GM19351 (cell line): Measurements from ENCODE around the gene SERTAD1.
A peak's percentile ranks its signal among the peaks of the same experiment; 100 is the strongest.

Source experiments
- ATAC-seq: cut with Tn5 transposase; IDR thresholded peaks from one replicate; pipeline ENCODE4 v1.9.1; 2021; ENCODE audit warnings: mild to moderate bottlenecking, moderate library complexity; ENCODE audit not compliant: unreplicated experiment

Gene SERTAD1

DNA sequence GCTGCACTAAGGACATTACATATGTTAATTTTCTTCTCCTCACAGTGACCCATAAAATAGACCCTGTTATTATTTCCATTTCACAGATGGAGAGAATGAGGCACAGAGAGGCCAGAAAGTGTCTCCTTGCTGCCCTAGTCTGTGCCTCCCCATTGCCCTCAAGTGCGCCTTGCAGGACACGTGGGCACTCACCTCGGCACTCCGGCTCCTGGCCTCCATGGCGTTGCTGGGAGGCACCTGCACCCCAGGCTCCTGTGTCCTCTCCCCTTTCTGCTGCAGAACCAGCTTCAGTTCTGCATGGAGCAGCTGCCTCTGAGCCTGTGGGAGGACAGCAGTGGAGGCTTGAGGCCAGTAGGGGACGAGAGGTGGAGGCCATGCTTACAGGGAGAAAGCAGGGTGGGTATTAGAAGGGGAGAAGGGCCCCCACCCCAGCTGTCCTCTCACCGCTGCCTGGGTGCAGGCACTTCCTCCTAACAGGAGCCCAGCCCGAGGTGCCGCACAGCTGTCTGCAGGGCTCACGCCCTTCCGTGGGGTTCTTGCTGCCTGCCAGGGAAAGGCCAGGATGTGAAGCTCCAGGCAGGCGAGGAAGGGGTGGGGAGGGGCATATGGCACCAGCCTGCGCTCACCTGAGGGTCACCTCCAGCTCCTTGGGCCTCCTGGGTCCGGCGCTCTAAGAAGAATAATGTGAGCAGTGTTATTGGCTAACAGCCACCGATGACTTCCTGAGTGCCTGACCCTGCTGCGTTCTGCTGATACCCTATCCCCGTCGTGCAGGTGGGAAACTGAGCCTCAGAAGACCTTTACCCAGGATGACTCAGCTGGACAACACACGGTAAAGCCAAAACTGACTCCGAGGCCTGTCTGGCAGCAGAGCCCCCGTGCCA is 17.8 kb downstream of the SERTAD1 start:
- no peak for ATAC-seq

GRCh38 chr19:40403262-40403984 is 22.4 kb downstream of the SERTAD1 start:
- peak; percentile 69 for ATAC-seq

DNA sequence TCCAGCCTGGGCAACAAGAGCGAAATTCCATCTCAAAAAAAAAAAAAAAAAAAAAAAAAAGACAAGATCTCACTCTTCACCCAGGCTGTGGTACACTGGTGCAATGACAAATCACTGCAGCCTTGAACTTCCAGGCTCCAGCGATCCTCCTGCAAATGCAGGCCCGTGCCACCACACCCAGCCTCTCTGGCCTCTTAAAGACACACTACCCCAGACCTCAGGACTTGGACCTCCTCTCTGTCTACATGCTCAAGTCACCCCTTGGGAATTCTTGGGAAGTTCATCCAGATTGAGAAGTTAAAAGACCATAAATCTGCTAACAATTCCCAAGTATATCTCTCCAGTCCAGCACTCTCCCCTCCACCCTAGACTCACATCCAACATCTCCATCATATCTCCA is 25.2 kb downstream of the SERTAD1 start:
- ATAC-seq: no peak

DNA sequence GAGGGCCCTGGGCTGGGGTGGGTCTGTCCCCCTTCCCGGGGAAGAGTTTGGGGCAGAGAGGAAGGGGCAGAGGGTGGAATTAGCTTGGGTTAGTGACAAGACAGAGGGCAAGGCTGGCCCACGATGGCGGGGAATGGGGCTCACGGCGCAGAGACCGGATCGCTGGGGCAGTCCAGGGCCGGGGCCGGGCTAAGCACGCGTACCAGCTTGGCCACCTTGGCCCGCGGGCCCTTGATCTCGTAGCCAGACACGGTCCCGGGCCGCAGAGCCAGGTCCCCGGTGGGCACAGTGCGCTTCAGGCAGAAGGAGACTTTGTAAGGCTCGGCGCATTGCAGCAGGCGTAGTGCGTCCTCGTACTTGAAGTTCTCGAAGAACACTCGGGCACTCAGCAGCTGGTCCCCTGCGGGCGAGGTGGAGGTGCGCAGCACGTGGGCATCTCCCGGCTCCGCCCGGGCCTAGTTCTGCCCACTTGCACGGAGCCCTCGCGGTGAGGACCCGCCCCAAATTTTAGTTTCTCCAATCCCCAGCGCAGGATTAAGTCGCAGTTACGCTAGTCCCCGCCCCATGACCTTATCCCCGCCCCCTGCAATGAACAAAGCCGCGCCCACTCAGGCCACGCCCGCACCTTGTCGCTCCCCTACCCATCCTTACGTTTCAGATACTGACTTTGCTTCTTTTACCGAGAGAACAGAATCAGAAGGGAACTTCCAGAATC is 27.2 kb downstream of the SERTAD1 start:
- no peak for ATAC-seq

- ATAC-seq: no peak
Measured at GRCh38 chr19:40397568-40397906, 28.3 kb downstream of the SERTAD1 start.

DNA sequence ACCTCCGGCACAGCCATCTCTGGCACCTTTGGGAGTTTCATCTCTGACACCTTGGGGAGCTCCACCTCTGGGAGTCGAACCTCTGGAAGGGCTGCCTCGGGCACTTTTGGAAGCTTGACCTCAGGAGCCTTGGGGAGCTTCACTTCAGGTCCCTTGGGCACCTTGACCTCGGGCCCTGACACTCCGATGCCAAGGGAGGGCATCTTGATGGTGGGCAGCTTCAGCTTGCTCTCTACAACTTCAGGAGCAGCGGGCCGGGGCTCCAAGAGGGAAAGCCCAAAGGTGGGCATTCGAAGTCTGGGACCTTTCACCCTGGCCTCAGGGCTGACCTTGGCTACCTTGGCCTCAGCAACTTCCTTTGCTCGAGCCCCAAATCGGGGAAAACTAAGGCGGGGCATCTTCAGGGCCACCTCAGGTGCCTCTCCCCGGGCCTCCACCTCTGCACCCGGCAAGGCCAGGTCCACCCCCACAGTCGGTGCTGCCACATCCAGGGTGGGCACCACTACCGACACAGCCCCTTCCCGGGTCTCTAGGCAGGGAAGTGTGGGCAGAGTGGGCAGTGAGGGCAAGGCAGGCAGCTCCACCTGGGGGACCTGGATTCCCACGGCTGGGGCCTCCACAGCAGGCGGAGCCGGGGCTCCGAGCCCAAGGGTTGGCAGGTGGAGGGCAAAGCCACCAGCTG is 28.8 kb downstream of the SERTAD1 start:
- no peak for ATAC-seq

- no peak for ATAC-seq
Measured at GRCh38 chr19:40395956-40396355, 29.8 kb downstream of the SERTAD1 start.

DNA sequence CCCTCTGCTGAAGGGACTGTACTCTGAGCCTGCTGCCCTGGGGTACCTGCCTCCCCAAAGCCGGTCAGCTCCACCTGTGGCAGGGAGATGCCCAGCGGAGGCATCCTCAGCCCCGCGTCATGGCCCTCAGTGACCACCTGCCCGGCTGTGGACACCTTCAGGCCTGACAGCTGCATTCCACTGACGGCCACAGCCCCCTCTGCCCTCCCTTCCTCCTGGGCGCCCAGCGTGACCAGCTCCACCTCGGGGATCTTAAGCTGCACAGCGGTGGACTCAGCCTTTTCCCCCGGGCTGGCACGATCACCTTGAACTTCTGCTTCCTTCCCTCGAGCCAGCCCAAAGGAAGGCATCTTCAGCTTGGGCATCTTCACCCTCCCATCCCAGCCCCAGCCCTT is 31.0 kb downstream of the SERTAD1 start:
- ATAC-seq: no peak

DNA sequence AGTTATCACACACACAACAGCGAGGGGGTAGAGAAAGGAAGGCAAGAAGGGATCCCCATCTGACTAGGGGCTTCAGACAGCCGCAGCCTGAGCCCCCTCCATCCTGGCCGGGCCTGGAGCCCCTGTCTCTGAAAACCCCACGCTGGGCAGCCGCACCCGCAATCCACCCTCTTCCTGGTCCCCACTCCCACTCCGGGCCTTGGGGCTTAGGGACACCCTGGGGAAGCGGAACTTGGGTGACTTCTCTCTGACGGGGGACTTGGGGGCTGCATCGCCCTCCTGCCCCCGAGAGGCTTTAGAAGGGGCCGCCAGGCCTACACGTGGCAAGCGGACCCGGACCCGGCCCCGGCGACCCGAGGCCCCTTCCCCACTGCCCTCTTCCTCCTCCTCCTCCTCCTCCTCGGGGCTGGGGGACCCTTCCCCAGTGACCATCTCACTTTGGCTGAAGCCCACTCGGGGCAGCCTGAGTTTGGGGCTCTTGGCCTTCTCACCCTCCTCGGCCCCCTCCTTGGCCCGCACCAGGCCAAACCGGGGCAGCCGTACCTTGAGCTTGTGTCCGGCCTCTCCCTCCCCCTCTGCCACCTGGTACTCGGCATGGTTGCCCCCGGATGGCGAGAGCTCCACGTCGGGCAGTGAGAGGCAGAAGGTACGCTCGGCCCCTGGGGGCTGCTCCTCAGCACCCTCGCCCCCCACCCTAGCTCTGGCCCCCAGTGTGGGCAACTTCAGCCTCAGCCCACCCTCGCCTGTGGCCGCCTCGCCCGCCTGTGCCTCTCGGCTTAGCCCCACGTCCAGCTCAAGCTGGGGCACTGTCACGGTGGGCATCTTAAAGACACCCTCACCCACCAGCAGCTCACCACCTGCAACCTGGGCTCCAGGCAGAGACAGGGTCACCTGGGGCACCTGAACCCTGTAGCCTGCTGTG is 31.6 kb downstream of the SERTAD1 start:
- no peak for ATAC-seq

DNA sequence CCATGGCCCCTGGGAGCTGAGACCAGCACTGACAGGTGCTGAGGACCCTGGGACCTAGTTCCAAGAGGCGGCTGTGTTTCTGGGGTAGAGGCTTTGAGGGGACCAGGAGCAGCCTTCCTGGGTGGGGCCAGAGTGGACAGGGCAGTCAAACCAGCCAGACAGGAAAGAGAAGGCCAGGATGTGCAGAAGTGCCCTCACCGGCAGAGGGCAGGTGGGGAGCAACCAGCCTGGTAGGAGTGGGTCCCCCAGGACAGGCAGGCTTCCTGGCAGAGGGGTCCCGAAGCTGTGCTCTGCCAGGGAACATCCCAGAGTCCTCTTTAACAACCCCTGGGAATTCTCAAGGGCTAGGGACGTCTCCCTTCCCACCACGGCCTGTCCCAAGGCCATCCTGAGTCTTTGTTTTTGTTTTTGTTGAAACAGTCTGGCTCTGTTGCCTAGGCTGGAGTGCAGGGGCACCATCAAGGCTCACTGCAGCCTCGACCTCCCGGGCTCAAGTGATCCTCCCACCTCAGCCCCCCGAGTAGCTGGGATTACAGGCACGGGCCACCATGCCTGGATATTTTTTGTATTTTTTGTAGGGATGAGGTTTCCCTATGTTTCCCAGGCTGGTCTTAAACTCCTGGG is 32.8 kb downstream of the SERTAD1 start:
- no peak for ATAC-seq

DNA sequence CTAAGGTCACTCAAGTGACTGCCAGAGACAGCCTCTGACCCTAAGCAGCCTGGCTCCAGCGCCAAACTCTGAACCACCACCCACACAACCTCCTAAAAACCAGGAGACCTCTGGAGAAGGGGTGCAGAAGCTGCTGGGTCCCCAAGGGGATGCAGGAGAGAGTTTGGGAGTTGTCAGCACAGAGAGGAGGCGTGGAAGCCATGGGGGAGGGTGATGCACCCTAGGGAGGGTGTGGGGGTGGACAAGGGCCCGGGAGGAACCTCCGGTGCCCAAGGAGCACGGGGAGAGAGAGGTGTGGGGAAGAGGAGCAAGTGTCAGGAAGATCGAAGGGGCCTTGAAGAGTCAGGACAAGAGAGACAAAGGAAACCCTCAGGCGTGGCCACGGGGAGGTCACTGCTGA is 33.7 kb downstream of the SERTAD1 start:
- no peak for ATAC-seq

DNA sequence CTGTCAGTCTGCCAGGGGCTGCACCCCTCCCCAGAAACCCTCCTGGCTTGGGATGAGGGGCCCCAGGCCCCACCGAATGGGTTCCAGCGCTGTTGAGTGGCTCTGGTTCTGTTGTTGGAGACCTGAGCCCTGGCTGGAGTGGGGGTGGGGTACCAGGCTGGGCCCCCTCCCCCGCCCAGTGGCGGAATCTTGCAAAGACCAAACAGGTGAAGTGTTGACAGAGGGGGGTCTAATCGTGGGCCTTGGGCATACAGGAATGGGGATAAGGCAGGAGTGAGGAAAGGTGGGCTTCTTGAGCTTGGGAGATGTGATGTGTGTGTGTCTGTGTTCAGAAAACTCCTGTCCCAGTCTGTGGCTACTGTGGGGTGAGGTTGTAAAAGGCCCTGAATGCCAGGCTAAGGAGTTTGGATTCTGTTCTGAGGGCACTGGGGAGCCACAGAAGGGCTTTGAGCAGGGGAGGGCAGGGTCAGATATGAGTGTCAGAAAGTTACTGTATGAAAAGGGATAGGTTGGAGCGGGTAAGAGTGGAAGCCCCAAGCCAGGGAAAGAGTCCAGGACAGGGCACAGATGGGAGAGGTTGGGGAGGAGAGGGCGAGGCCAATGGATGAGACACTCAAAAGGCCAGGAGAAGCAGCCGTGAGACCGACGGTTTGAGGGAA is 35.6 kb downstream of the SERTAD1 start, which contains the start of gene HIPK4:
Gene HIPK4, minus strand, starts transcription at position 98 of the 659 bp plus-strand sequence. CDS start 279 bp downstream, outside the sequence.
- no peak for ATAC-seq

DNA sequence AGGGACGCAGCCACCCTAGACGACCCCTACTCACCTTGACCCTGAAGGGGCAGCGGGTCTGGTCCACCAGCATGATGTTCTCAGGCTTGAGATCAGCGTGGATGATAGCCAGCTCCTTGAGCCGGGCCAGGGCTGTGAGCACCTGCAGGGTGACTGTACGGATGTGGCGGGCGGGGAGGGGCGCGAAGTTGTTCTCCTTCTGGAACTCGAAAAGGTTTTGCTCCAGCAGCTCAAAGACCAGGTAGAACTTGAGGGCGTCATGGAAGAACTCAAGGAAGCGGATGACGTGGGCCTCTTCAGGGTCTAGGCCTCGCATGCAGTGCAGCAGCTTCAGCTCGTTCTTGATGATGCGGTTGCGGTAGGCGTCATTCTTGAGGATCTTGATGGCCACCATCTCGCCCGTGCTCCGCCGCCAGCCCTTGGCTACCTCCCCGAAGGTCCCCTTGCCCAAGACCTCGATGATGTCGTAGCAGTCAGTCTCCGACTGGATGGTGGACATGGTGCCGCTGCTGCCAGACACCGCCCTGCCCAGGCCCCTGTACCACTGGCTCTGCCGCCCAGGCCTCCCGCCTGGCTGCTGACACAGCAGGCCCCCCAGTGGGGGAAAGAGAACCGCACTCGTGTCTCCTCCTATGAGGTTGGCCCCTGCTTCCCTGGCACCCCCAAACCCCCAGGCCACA is 36.2 kb downstream of the SERTAD1 start:
- ATAC-seq: no peak

- no peak for ATAC-seq
Measured at GRCh38 chr19:40388481-40388880, 37.3 kb downstream of the SERTAD1 start.

DNA sequence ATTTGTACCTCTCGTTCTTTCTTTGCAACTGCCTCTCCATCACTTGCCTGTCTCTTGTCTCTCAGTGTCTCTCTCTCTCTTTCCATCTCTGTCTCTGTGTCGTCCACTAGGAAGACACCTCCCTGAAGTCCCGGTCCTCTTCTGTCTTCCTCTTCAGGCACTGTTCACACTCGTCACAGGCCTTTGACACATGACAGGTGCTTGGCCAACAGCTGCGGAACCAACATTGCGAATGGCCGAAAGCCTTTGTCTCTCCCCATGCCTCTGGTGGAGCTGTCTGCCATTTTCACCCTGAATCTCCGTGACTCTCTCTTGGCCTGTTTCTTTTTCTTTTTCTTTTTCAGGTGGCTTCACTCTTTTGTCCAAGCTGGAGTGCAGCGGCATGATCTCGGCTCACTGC is 38.6 kb downstream of the SERTAD1 start:
- no peak for ATAC-seq

DNA sequence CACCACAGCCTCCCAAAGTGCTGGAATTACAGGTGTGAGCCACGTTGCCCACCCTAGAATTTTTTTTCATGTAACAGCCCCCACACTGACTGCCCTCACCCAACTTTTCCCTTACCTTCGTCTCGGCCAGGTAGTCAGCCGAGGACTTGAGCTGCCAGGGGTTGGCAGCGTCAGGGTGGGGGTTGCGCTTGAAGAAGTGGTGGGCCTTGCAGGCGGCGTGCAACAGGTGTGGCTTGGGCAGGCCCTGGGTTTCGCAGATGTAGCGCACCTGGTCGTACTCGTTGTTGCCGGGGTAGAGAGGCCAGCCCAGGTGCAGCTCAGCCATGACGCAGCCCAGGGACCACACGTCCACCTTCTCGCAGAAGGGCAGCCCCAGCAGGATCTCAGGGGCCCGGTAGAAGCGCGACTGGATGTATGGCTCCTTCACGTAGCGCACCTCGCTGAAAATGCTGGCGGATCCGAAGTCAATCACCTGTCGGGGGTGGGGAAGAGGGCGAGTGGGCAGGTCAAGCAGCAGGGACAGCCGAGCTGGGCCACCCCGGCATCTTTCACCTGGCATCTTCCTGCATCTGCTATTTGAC is 42.0 kb downstream of the SERTAD1 start:
- no peak for ATAC-seq

- no peak for ATAC-seq
Measured at GRCh38 chr19:40381321-40381720, 44.5 kb downstream of the SERTAD1 start.
